Activated CD8-positive, alpha-beta T cell treated with anti-CD3 and anti-CD28 coated beads for 36 hours (primary cell): ENCODE data around the gene ATG16L2. TPM values are rescaled to one million over a fixed set of nuclear protein-coding genes. Genes with fewer than 3 reads are reported as not detected.

Source experiments
- ATAC-seq: fragments of 200-7000 bp; cut with Tn5 transposase; one replicate; pipeline ENCODE4 v1.10.0; 2021; ENCODE audit warnings: mild to moderate bottlenecking, moderate library complexity
- CTCF ChIA-PET: fragments of 350-600 bp; sonication (Branson Sonifier 250); formaldehyde crosslinking; loops from one replicate; lab custom pipeline; 2021; ENCODE audit warnings: antibody characterized with exemption; lab: Charles Lee
- POLR2A ChIA-PET: fragments of 350-600 bp; sonication (Branson Sonifier 250); formaldehyde crosslinking; loops from one replicate; lab custom pipeline; 2021; ENCODE audit warnings: antibody characterized with exemption; lab: Charles Lee
- DNase-seq: peaks from one replicate; pipeline ENCODE4 v3.0.0-alpha.2; 2020
- H3K27ac Mint-ChIP-seq: one replicate; pipeline ENCODE4 v1.8.0; 2021; ENCODE audit warnings: mild to moderate bottlenecking, mixed read lengths
- H3K27me3 Mint-ChIP-seq: one replicate; pipeline ENCODE4 v1.8.0; 2021; ENCODE audit warnings: mixed read lengths
- H3K36me3 Mint-ChIP-seq: one replicate; pipeline ENCODE4 v1.8.0; 2021; ENCODE audit warnings: low read depth, mixed read lengths
- H3K4me1 Mint-ChIP-seq: one replicate; pipeline ENCODE4 v1.8.0; 2021; ENCODE audit warnings: low read depth, mixed read lengths
- H3K4me3 Mint-ChIP-seq: one replicate; pipeline ENCODE4 v1.8.0; 2021; ENCODE audit warnings: mild to moderate bottlenecking, moderate library complexity, mixed read lengths
- H3K9me3 Mint-ChIP-seq: one replicate; pipeline ENCODE4 v1.8.0; 2021; ENCODE audit warnings: mixed read lengths
- intact Hi-C: fragments of 100-400 bp; cut with micrococcal nuclease; formaldehyde crosslinking; loops from one replicate; pipeline ENCODE4 v1.10.0; 2022
- total RNA-seq, 2 experiments: library from RNA; stranded (reverse); gene quantifications; one replicate each; pipeline ENCODE4 v1.2.3, GENCODE V29; 2021
- TF ChIP-seq, protein P1 (sequence below): fragments of 200-600 bp; IDR thresholded peaks from one replicate; pipeline ENCODE4 v1.8.0; 2022; ENCODE audit warnings: antibody characterized with exemption, mild to moderate bottlenecking

ATG16L2 gene
- total RNA-seq, 2 experiments from 2014 or later: 70.8 to 71.4 TPM

DNA sequence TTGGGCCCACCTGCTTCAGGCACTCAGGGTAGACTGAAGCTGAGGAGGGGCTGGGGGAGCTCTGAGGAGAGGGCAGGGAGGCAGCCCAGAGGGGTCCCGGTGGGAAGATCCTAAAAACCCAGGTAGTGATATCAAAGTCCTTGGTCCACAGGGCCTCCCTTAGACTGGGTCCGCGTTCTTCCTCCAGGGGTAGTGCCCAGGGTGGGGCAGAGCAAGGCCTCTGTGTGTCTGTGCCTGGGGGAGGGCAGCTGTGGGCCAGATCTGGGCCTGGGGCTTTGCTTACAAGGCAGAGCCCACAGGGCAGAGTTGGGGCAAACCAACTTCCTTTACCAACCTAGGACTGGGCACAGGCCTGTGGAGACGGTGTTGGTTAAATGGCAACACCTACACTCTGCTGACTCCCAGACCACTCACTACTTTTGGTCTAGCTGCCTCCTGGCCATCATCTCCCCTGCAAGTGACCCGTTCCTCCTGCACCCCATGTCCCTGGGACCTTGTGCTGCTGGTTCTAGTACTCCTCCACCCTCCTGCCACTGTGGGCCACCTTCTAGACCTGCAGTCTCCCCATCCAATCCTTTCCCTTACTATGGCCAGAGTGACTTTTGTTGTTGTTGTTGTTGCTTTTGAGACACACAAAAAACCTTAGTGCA lies 15.8 kb downstream of the ATG16L2 start:
- TF ChIP-seq, protein P1, sequence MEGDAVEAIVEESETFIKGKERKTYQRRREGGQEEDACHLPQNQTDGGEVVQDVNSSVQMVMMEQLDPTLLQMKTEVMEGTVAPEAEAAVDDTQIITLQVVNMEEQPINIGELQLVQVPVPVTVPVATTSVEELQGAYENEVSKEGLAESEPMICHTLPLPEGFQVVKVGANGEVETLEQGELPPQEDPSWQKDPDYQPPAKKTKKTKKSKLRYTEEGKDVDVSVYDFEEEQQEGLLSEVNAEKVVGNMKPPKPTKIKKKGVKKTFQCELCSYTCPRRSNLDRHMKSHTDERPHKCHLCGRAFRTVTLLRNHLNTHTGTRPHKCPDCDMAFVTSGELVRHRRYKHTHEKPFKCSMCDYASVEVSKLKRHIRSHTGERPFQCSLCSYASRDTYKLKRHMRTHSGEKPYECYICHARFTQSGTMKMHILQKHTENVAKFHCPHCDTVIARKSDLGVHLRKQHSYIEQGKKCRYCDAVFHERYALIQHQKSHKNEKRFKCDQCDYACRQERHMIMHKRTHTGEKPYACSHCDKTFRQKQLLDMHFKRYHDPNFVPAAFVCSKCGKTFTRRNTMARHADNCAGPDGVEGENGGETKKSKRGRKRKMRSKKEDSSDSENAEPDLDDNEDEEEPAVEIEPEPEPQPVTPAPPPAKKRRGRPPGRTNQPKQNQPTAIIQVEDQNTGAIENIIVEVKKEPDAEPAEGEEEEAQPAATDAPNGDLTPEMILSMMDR: no peak
- Mint-ChIP-seq H3K9me3 (no peaks in the 10 kb centered on the region), H3K27me3 (no peaks in the 10 kb centered on the region), H3K27ac (peak overlapping the region; percentile 6), H3K4me3 (no peak overlapping the region), H3K4me1 (peaks cover 12% of the 10 kb centered on the region), H3K36me3 (peaks cover 9% of the 10 kb centered on the region)
- POLR2A ChIA-PET: interaction anchor here (0.9 to 7.3 kb wide), 2 partner anchors 15 to 227 kb away, joined by 3 to 37 read pairs; partner anchors contain the start of gene ATG16L2
- CTCF ChIA-PET: interaction anchor here (3.4 kb wide), 1 partner anchor 348 kb away, joined by 43 read pairs; no protein-coding TSS in a partner anchor
- intact Hi-C loops: loop anchor here (10.0 kb wide), 1 partner anchor 355 kb away; no protein-coding TSS in a partner anchor
- ATAC-seq (no peak), DNase-seq (no peak)

- Mint-ChIP-seq H3K27me3 (no peaks in the 10 kb centered on the region), H3K4me3 (no peak overlapping the region), H3K4me1 (peaks cover 14% of the 10 kb centered on the region), H3K36me3 (peaks cover 9% of the 10 kb centered on the region), H3K9me3 (no peaks in the 10 kb centered on the region), H3K27ac (peak overlapping the region; percentile 33)
- POLR2A ChIA-PET: interaction anchor here (0.8 to 2.9 kb wide), 5 partner anchors 9 to 106 kb away, joined by 3 to 9 read pairs (median 5); no protein-coding TSS in a partner anchor
- ATAC-seq (peak; percentile 60), DNase-seq (peak; percentile 48)
- TF ChIP-seq, protein P1: peak; percentile 55
- CTCF ChIA-PET: interaction anchor here (0.6 to 3.4 kb wide), 18 partner anchors 9 to 349 kb away, joined by 3 to 43 read pairs (median 4); partner anchors contain the start of gene FCHSD2
- intact Hi-C loops: loop anchor here (10.0 kb wide), 1 partner anchor 353 kb away; no protein-coding TSS in a partner anchor
Measured at GRCh38 chr11:72831521-72832300, 17.5 kb downstream of the ATG16L2 start.

DNA sequence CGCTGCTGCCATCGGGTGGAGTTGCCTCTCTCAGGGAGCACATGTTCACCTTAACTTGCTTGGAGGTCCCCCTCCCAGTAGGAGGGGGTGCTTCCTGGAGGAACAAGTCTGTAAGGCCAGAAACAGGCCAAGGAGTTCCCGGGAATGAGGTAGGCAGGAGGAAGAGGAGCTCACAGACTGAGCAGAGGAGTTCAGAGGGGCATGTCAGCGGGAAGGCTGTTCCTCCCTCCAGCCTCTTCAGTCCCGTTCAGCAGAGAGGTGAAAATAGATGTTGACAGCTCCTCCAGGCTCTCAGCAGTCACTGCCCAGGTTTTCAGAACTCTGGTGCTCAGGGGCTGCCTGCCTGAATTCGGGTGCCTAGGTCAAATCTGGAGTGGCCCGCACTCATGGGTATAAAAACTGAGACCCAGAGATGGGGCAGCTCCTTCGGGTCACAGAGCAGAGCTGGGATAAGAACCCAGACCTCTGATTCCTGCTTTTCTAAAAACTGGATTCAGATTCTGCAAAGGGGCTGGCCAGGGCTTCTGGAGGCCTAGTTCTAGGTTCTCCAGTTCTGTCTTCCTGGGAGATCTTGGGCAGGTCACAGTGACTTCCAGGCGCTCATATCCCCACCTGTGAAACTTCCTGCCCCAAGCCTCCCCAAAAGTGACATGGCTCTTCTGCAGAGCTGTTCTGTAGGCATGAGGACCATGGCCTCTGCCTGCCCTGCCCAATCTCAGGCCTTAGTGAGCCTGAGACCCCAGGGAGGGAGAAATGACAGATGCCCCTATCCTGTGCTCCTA lies 18.3 kb downstream of the ATG16L2 start:
- ChIA-PET POLR2A (interaction anchor here (0.8 to 2.9 kb wide), 4 partner anchors 9 to 107 kb away, joined by 3 to 9 read pairs (median 6); no protein-coding TSS in a partner anchor), CTCF (interaction anchor here (0.6 to 3.4 kb wide), 14 partner anchors 8 to 348 kb away, joined by 3 to 43 read pairs (median 4); partner anchors contain the start of gene FCHSD2)
- intact Hi-C loops: loop anchor here (10.0 kb wide), 1 partner anchor 352 kb away; no protein-coding TSS in a partner anchor
- TF ChIP-seq, protein P1: no peak
- H3K27me3 Mint-ChIP-seq: no peaks in the 10 kb centered on the region
- no peak for ATAC-seq
- H3K27ac Mint-ChIP-seq: peak overlapping the region; percentile 20
- no peaks in the 10 kb centered on the region for H3K9me3 Mint-ChIP-seq
- H3K36me3 Mint-ChIP-seq: peaks cover 4% of the 10 kb centered on the region
- peaks cover 9% of the 10 kb centered on the region for H3K4me1 Mint-ChIP-seq
- no peak overlapping the region for H3K4me3 Mint-ChIP-seq
- DNase-seq: no peak

DNA sequence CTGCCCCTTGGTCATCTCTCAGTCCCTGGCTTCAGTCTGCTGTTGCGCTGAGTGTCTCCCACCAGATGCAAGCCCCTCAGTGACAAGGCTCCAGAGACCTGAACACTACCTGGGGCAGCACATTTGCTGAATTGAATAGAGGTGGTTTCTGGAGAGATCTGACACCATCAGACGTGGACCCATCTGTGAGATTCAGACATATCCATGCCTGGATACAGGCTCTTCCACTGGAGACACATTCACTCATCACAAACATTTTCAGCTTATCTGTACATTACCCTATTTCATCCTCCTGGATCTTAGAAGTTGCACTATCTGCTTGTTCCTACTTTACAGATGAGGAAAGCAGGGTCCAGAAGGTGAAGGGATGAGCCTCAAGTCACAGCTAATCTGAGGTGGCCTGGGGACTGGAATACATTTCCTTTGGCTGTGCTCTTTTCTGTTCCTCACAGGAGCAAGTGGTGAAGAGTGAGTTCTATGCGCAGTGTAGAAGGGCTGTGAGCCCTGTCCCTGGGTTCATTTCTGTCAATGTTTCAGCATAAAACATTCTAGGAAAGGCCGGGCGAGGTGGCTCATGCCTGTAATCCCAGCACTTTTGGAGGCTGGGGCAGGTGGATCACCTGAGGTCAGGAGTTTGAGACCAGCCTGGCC lies 19.0 kb downstream of the ATG16L2 start:
- ChIA-PET POLR2A (interaction anchor here (0.5 to 2.9 kb wide), 5 partner anchors 8 to 108 kb away, joined by 3 to 9 read pairs (median 5); no protein-coding TSS in a partner anchor), CTCF (interaction anchor here (1.7 to 1.9 kb wide), 2 partner anchors 345 to 347 kb away, joined by 5 to 7 read pairs; no protein-coding TSS in a partner anchor)
- TF ChIP-seq, protein P1: no peak
- Mint-ChIP-seq H3K27ac (peak overlapping the region; percentile 17), H3K9me3 (no peaks in the 10 kb centered on the region), H3K36me3 (peaks cover 4% of the 10 kb centered on the region), H3K27me3 (no peaks in the 10 kb centered on the region), H3K4me3 (no peak overlapping the region), H3K4me1 (peaks cover 7% of the 10 kb centered on the region)
- intact Hi-C loops: loop anchor here (10.0 kb wide), 1 partner anchor 352 kb away; no protein-coding TSS in a partner anchor
- DNase-seq (no peak), ATAC-seq (no peak)
